NCI-H1930 (cell line): ENCODE results near the gene CTSV.
"Not testable (repeated sequence)": the region's sequence is repeated elsewhere in the genome, so short reads cannot be mapped to it uniquely, and the experiment has no call there.

Experiments used
- DNase-seq, 2 experiments: peaks; one replicate each; lab custom pipeline; 2025; lab: John Stamatoyannopoulos, UW

CTSV gene

GRCh38 chr9:97038611-97039513 is at the start of gene CTSV:
Gene CTSV, minus strand, starts transcription at chr9:97039142. Its CDS starts 1,099 bp downstream, at chr9:97038043.
- DNase-seq = peak; percentile 78 to 88

GRCh38 chr9:97087668-97088215 is 48.8 kb upstream of the CTSV start:
- not testable (repeated sequence) for DNase-seq

DNA sequence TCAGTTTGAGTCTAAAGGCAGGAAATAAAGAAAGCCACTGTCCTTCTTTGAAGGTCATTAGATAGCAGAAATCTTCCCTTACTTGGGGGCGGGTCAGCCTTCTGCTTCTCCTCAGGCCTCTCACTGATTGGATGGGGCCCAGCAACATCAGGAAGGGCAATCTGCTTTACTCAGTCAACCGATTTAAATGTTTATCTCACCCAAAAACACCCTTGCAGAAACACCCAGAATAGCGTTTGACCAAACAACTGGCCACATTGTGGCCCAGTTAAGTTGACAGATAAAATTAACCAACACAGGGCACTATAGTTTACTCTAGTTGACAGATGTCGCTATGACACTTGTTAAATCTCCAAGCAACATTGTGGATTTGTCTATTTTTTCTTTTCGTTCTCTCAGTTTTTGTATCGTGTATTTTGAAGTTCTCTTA is 45.6 kb upstream of the CTSV start:
- DNase-seq = not testable (repeated sequence)

DNA sequence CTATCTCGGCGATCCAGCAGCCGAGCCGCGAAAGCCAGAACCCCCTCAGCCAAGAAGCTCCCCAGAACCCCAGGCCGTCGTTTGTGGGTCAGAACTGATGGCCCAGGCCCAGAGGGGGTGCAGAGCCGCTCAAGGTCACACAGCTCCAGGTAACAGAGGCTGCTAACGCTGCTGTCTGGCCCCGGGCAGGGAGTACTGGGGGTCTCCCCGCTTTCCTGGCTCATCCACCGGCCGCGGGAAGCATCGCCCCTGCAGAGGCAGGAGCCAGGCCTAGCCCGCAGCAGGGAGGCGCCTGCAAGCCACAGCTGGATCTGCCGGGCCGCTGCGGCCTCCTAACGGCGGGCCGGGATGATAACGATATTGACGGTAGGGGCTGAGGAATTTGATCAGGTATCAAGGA is 39.4 kb upstream of the CTSV start:
- DNase-seq = no peak

- no peak for DNase-seq
Measured at GRCh38 chr9:97077452-97078295, 38.7 kb upstream of the CTSV start.

- DNase-seq = not testable (repeated sequence)
Measured at GRCh38 chr9:97076731-97077451, 37.9 kb upstream of the CTSV start.

- DNase-seq = no peak
Measured at GRCh38 chr9:97076238-97076637, 37.3 kb upstream of the CTSV start.

DNA sequence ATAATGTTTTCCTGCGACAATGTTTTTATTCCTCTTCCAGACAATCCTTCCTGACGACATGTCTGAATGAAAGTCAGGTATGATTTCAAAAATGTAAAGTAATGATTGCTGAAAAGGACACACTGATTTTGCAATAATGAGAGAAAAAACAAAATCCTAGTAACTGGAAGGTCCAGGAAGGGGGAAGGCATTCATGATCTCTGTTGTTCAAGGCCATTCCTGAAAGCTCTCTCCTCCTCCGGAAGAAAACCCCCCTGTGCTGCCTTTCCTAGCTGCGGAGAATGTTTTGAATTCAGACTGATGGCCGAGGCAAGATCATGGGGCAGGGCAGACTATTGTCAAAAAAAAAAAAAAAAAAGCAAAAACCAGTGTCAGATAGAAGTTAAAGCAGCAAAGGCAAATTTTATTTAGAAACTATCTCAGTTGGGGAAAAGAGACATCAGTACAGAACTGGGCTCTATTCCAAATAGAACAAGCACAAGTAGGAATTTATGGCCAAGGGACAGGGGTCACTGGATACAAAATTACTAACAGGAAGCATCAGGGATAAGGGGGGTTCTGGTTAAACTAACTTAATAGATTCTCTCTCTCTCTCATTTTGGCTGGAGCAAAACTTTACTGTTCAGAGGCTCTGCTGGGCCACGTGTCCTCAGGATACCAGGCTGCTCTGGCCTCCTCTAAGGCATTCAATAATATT is 36.5 kb upstream of the CTSV start:
- no peak for DNase-seq

GRCh38 chr9:97073506-97073905 is 34.6 kb upstream of the CTSV start:
- DNase-seq = no peak

DNA sequence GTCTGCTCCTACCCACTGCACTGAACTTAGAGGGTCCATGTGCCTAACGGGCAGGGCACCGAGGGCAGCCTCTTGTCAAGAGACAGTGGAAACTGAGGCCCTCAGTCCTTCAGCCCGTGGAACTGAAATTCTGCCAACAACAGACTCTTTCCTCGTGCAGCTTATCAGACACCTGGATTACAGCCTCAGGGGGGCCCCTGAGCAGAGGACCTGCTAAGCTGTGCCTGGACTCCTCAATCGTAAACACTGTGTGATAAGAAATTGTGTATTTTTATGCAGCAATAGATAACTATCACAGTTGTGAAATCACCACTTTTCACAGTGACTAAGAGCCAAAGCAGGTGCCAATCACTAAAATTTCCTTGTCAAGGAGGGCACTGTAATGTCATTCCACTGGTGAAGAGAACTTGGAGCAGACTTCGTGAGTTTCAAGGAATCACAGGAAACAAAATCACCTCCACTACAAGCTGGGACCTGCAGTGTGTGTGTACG is 33.4 kb upstream of the CTSV start:
- no peak for DNase-seq

- DNase-seq = not testable (repeated sequence)
Measured at GRCh38 chr9:97070325-97070724, 31.4 kb upstream of the CTSV start.

GRCh38 chr9:97067490-97067889 is 28.5 kb upstream of the CTSV start:
- no peak for DNase-seq

DNA sequence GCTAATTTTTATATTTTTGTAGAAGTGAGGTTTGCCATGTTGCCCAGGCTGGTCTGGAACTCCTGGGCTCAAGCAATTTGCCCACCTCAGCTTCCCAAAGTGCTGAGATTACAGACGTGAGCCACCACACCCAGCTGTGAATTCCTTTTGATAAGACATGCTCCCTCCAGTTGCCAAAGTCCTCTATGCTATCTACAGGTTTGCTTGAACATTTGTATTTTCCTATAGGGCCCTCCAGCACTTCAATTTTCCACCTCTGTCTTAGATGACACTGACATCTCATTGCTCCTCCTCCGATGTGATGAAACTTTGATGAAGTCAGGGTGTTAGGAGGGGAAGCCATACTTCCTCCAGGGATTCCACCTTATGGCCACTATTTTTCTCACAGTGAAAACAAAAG is 25.2 kb upstream of the CTSV start:
- no peak for DNase-seq

GRCh38 chr9:97060796-97061195 is 21.9 kb upstream of the CTSV start:
- no peak for DNase-seq

GRCh38 chr9:97059626-97060025 is 20.7 kb upstream of the CTSV start:
- no peak for DNase-seq

DNA sequence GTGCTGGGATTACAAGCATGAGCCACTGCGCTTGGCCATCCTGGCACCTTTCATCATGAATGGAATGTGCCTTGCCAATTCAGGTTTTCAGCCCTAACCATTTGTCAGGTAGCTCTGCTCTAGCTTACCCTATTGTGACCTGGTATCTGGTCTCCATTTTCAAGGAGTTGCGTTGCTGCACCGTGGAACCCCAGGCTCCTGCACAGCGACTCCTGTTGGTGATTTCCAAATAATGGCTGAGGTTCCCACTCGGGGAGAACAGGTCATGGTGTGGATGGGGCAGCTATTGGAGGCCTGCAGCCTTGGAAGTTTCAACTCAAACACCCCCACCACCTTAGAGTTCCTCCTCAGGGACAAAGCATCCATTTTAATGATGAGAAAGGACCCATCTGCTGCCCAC is 18.7 kb upstream of the CTSV start:
- DNase-seq = no peak

GRCh38 chr9:97055891-97056290 is 16.9 kb upstream of the CTSV start:
- not testable (repeated sequence) for DNase-seq

GRCh38 chr9:97053717-97054116 is 14.8 kb upstream of the CTSV start:
- no peak for DNase-seq

DNA sequence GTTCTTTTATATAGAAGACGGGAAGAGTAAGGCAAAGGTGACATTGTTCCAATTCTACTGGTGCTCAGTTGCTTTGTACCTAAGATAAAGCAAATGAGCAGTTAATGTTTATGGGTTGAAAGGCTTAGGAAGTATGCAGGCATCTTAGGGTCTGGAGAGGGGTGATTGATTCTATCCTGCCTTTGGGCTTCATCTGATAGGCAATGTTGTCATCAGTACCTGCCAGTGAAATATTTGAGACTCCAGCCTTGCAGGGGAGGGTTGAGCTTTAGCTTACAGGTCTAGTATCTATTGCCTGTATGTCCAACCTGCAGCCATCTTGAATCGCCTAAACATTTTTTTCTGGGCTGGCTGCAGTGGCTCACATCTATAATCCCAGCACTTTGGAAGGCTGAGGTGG is 13.8 kb upstream of the CTSV start:
- no peak for DNase-seq

GRCh38 chr9:97046228-97046627 is 7.3 kb upstream of the CTSV start:
- no peak for DNase-seq

DNA sequence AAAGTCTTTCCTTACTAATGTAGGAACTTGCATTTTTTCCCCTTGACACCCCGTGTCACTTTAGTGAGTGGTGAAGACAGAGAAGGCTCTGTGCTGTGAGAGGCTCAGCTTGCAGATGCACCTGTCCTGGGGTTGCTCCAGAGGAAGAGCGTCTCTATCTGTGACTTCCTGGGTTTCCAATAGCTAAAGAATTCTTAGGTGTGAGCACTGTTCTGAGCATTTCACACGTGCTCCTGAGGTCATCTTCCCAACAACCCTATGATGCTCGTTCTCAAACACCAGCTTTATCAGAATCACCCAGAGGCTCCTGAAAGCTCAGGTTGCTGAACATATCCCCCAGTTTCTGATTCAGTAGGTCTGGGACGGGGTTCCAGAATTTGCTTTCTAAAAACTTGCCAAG is 6.4 kb upstream of the CTSV start:
- no peak for DNase-seq
